Right atrium auricular region (tissue), 2 donors: ENCODE results near the gene HOXB1. TPM values are rescaled to one million over a fixed set of nuclear protein-coding genes. Genes with fewer than 3 reads are reported as not detected.

ENCODE experiments used
- DNase-seq: peaks from one replicate; pipeline ENCODE4 v3.0.0-alpha.2; 2019; ENCODE audit warnings: low spot score
- H3K27ac ChIP-seq, 2 donors: fragments of 200-600 bp; sonication (generic); 1 replicate in 1 of 2; 2 replicates in 1 of 2; pipeline ENCODE4 v1.5.1; 2016 to 2019
- H3K27me3 ChIP-seq, 2 donors: fragments of 200-600 bp; sonication (generic); one replicate each; pipeline versions ENCODE4 v1.5.1 to v1.6.0; 2017 to 2019
- H3K36me3 ChIP-seq: fragments of 200-600 bp; sonication (generic); one replicate; pipeline ENCODE4 v1.5.1; 2016
- H3K4me1 ChIP-seq, 2 donors: fragments of 200-600 bp; sonication (generic); one replicate each; pipeline versions ENCODE4 v1.5.1 to v1.6.0; 2017 to 2019
- H3K4me3 ChIP-seq, 2 donors: fragments of 200-600 bp; sonication (generic); 1 replicate in 1 of 2; 2 replicates in 1 of 2; pipeline ENCODE4 v1.5.1; 2017 to 2019; ENCODE audit warnings: mild to moderate bottlenecking in 1 of 2, moderate library complexity in 1 of 2
- H3K9me3 ChIP-seq, 2 donors: fragments of 200-600 bp; sonication (generic); one replicate each; pipeline ENCODE4 v1.5.1; 2019
- total RNA-seq, 2 donors: library from RNA; depleted of rRNA; stranded (reverse); fragments of >200 nt; gene quantifications; one replicate each; pipeline ENCODE4 v1.1.0, GENCODE V29; 2016
- TF ChIP-seq, protein P1 (sequence below), 2 donors: fragments of 200-600 bp; sonication (generic); IDR thresholded peaks; one replicate each; pipeline ENCODE4 v1.5.1; 2019; ENCODE audit warnings: antibody characterized with exemption in 2 of 2

Gene HOXB1
- total RNA-seq, 2 donors from 2014 or later, result not detected

DNA sequence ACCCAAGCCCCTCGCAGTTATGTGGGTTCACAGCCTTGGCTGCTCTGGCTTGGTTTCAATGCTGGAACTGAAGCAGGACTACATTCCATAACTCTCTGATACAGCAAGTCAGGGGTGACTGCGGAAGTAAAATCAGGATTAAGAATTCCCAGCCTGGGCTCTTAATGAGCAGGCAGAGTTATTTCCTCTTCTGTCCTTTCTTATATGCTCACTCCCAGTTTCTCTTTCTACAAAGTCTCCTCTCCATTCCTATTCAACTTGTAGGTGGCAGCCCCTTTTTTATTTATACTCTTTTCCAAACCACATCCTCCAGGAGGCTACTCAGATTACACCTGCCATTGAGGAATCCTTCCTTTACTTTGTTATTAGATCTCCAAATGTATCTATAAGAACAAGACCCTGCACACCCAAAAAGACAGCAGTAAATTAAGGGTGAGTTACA, 40.3 kb downstream of the HOXB1 start:
- Histone ChIP-seq H3K36me3 (no peaks in the 10 kb centered on the region), H3K4me3 (no peak overlapping the region), H3K27ac (no peak overlapping the region), H3K4me1 (peaks cover 0 to 9% of the 10 kb centered on the region in 2 donors), H3K27me3 (no peaks in the 10 kb centered on the region), H3K9me3 (no peaks in the 10 kb centered on the region)
- TF ChIP-seq, protein P1, sequence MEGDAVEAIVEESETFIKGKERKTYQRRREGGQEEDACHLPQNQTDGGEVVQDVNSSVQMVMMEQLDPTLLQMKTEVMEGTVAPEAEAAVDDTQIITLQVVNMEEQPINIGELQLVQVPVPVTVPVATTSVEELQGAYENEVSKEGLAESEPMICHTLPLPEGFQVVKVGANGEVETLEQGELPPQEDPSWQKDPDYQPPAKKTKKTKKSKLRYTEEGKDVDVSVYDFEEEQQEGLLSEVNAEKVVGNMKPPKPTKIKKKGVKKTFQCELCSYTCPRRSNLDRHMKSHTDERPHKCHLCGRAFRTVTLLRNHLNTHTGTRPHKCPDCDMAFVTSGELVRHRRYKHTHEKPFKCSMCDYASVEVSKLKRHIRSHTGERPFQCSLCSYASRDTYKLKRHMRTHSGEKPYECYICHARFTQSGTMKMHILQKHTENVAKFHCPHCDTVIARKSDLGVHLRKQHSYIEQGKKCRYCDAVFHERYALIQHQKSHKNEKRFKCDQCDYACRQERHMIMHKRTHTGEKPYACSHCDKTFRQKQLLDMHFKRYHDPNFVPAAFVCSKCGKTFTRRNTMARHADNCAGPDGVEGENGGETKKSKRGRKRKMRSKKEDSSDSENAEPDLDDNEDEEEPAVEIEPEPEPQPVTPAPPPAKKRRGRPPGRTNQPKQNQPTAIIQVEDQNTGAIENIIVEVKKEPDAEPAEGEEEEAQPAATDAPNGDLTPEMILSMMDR (IDR thresholded peaks at IDR 0.05), result no peak
- DNase-seq, result no peak

DNA sequence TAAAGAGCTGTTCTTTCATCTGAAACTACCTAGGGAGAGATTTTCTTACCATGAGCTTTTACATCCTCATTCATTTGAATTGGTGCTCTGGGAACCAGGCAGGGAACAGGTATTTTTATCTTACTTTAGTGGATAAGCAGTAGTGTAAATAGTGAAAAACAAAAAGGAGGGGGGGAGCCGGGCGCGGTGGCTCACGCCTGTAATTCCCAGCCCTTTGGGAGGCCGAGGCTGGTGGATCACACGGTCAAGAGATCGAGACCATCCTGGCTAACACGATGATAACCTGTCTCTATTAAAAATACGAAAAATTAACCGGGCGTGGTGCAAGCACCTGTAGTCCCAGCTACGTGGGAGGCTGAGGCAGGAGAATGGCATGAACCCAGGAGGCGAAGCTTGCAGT, 41.0 kb downstream of the HOXB1 start:
- Histone ChIP-seq H3K27ac (no peak overlapping the region), H3K9me3 (no peaks in the 10 kb centered on the region), H3K36me3 (no peaks in the 10 kb centered on the region), H3K4me1 (peaks cover 0 to 9% of the 10 kb centered on the region in 2 donors), H3K4me3 (no peak overlapping the region), H3K27me3 (no peaks in the 10 kb centered on the region)
- no peak for DNase-seq
- TF ChIP-seq, protein P1 (IDR thresholded peaks at IDR 0.05), result no peak

DNA sequence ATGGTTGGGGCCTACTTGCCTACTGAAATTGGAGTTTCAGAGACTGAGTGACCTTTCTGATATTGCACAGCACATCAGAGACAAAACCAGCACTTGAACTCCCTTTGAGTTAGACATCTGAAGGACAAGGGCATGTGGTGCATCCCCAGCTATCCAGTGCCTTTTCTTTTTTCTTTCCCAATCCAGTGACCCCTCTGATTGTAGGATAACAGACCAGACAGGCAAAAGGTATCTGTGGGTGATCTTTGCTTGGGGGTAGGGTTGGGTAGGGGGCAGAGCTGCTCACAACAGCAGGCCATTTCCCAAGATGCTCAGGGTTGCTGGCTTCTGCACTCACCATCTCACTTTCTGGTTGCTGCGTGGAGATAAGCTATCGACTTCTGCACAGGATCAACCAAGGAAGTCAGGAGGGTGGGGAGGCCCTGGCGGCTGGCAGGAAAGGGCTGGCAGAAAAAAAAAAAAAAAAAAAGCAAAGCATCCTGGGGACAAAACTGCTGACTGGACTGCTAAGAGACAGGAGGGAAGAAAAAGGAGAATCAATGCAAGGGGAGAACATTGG, 42.2 kb downstream of the HOXB1 start:
- H3K27ac ChIP-seq, result no peak overlapping the region
- no peak for DNase-seq
- H3K4me1 ChIP-seq, result peaks cover 0 to 9% of the 10 kb centered on the region in 2 donors
- TF ChIP-seq, protein P1 (IDR thresholded peaks at IDR 0.05), result no peak
- no peaks in the 10 kb centered on the region for H3K36me3 ChIP-seq
- H3K9me3 ChIP-seq, result no peaks in the 10 kb centered on the region
- H3K4me3 ChIP-seq, result no peak overlapping the region
- no peaks in the 10 kb centered on the region for H3K27me3 ChIP-seq

DNA sequence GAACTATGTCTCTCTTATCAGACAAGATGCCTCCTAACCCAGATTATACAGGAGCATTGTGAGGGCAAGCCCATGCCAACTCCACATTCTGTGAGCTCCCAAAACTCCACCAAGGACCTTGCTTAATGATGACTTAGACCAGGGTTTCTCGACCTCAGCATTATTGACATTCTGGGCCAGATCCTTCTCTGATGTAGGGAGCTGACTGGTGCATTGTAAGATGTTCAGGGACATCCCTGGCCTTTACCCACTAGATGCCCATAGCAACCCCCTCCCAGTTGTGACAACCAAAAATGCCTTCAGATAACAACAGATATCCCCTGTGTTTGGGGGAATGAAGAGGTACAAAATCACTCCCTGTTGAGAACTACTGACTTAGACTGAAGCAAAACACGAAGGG, 43.6 kb downstream of the HOXB1 start:
- TF ChIP-seq, protein P1 (IDR thresholded peaks at IDR 0.05), result no peak
- no peak for DNase-seq
- Histone ChIP-seq H3K4me1 (peaks cover 0 to under 1% of the 10 kb centered on the region in 2 donors), H3K4me3 (no peak overlapping the region), H3K27ac (no peak overlapping the region), H3K36me3 (no peaks in the 10 kb centered on the region), H3K9me3 (no peaks in the 10 kb centered on the region), H3K27me3 (no peaks in the 10 kb centered on the region)

DNA sequence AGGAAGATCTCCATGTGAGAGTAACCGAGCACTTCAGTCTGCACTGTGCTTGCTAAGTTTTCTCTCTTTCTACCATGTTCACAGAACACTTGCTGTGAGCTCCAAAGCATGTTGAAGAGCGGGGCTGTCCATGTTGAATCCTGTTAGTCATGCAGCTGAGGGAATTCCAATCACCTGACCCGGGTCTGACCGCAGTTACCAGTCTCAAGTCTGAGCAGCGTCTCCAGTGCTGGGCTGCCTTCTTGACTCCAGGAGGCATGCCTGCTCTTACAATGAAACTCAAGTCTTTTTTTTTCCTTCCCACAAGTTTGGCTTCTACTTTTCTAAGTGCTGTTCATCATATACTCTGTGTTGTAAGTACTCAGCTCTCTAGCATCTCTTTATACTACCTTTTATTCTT, 44.3 kb downstream of the HOXB1 start:
- no peaks in the 10 kb centered on the region for H3K9me3 ChIP-seq
- no peaks in the 10 kb centered on the region for H3K27me3 ChIP-seq
- TF ChIP-seq, protein P1 (IDR thresholded peaks at IDR 0.05), result no peak

DNA sequence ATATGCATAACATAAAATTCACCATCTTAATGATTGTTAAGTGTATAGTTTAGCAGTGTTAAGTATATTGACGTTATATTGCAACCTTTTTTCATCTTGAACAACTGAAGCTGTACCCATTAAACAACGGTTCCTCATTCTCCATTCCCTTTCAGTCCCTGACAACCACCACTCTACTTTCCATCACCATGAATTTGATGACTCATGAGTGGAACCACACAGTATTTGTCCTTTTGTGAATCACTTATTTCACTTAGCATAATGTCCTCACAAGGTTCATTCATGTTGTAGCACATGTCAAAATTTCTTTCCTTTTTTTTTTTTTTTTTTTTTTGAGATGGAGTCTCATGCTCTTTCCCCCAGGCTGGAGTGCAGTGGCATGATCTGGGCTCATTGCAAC, 46.0 kb downstream of the HOXB1 start:
- TF ChIP-seq, protein P1 (IDR thresholded peaks at IDR 0.05), result no peak
- no peaks in the 10 kb centered on the region for H3K9me3 ChIP-seq
- no peak overlapping the region for H3K27ac ChIP-seq
- H3K27me3 ChIP-seq, result no peaks in the 10 kb centered on the region
- no peaks in the 10 kb centered on the region for H3K4me1 ChIP-seq
- H3K36me3 ChIP-seq, result no peaks in the 10 kb centered on the region
- DNase-seq, result no peak
- H3K4me3 ChIP-seq, result no peak overlapping the region

More for the DNA sequence above, 44.3 kb downstream of the HOXB1 start:
- Histone ChIP-seq H3K4me3 (no peak overlapping the region), H3K4me1 (no peaks in the 10 kb centered on the region), H3K27ac (no peak overlapping the region), H3K36me3 (no peaks in the 10 kb centered on the region)
- DNase-seq, result no peak
